Measurements from ENCODE around the gene ZNF343. TPM values are rescaled to one million over a fixed set of nuclear protein-coding genes. Genes with fewer than 3 reads are reported as not detected.

ZNF343 gene
- 10 to 100 TPM in 1 of 2 donors, 1 to 10 TPM in 1; 8.6 to 14.8 TPM for total RNA-seq
- polyA plus RNA-seq = 1 to 10 TPM; 4.9 to 5.6 TPM
- long read RNA-seq, donor 1, partial matches to known transcripts = 0 of 1 reads
- long read RNA-seq, donor 1, other reads (novel, unspliced or antisense) = 0 of 1 reads
- long read RNA-seq, donor 2, partial matches to known transcripts = 0 of 1 reads
- long read RNA-seq, donor 2, other reads (novel, unspliced or antisense) = 0 of 1 reads
- long read RNA-seq, donor 3 = 0 reads
- long read RNA-seq, donor 4, partial matches to known transcripts = 0 of 1 reads
- long read RNA-seq, donor 4, other reads (novel, unspliced or antisense) = 0 of 1 reads
- long read RNA-seq, donor 5, partial matches to known transcripts = 0 of 1 reads
- long read RNA-seq, donor 5, other reads (novel, unspliced or antisense) = 0 of 1 reads

- 1% methylated on average over 53 of the region's 53 CpGs for WGBS, 2 donors
- Histone ChIP-seq H3K36me3 (ENCODE audit: control insufficient read depth in 4 of 4, insufficient read depth in 4 of 4, low read length in 4 of 4) (peaks cover 0 to 1% (median 0%) of the 10 kb centered on the region in 4 donors), H3K27ac (ENCODE audit: low read depth in 1 of 2, low read length in 1 of 2) (peak within 1 kb of the TSS; percentile 79 to 96), H3K9me3 (ENCODE audit: control insufficient read depth in 4 of 4, insufficient read depth in 3 of 4, low read length in 3 of 4) (no peaks in the 10 kb centered on the region), H3K9ac (ENCODE audit: insufficient read depth in 1 of 2, low read length in 2 of 2) (peak within 1 kb of the TSS; percentile 60 to 87), H3K4me1 (ENCODE audit: control insufficient read depth in 5 of 5, insufficient read depth in 5 of 5, low read length in 5 of 5) (peaks cover 0 to 14% (median 5%) of the 10 kb centered on the region in 5 donors), H3K27me3 (ENCODE audit: control insufficient read depth in 3 of 3, insufficient read depth in 3 of 3, low read length in 2 of 3) (no peaks in the 10 kb centered on the region), H3K4me3 (peak within 1 kb of the TSS; percentile 90)
- DNase-seq (peak; percentile 88 to 92 (median 91)), ATAC-seq (ENCODE audit: insufficient read depth, low FRiP score) (peak; percentile 94)
- TF ChIP-seq, protein P1, sequence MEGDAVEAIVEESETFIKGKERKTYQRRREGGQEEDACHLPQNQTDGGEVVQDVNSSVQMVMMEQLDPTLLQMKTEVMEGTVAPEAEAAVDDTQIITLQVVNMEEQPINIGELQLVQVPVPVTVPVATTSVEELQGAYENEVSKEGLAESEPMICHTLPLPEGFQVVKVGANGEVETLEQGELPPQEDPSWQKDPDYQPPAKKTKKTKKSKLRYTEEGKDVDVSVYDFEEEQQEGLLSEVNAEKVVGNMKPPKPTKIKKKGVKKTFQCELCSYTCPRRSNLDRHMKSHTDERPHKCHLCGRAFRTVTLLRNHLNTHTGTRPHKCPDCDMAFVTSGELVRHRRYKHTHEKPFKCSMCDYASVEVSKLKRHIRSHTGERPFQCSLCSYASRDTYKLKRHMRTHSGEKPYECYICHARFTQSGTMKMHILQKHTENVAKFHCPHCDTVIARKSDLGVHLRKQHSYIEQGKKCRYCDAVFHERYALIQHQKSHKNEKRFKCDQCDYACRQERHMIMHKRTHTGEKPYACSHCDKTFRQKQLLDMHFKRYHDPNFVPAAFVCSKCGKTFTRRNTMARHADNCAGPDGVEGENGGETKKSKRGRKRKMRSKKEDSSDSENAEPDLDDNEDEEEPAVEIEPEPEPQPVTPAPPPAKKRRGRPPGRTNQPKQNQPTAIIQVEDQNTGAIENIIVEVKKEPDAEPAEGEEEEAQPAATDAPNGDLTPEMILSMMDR (IDR thresholded peaks at IDR 0.05; ENCODE audit: control extremely low read depth, extremely low read depth) = no peak
Observed at GRCh38 chr20:2508631-2509467, at the start of gene ZNF343. TSS of gene ZNF343 (minus strand) at chr20:2508915. CDS start at chr20:2493895, 15,020 bp downstream.

DNA sequence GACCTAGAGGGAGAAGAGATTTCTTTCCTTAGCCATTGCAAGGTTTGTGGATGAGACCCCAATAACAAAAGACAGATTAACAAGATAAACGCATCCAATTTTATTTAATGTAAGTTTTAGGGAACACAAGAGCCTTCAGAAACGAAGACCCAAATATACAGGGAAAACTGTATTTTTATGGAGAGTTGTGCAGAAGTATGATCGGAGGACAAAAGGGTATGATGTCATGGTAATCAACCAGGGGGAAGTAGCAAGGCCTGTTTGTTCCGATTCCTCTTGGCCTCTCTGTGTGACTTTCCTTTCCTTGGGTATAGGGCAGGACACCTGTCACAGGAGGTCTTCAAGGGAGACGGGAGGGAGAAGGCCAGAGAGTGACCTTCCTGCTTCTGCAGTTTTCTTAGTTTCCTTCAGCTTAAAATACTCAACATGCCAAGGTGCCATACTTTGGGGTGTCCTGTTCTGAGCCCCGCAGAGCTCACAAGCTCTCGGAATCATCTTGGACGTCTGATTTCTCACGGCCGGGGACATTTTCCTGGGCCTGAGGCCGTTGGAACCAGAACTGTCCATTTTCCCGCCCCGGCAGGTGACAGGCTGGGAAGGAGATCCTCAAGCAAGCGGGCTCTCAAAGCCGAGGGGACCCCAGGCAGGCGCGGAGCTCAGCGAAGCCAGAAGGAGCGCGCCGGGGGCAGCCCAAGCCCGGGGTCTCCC, 49.3 kb upstream of the ZNF343 start:
- ATAC-seq (ENCODE audit: insufficient read depth, low FRiP score) (no peak), DNase-seq (no peak)
- Histone ChIP-seq H3K9me3 (ENCODE audit: control insufficient read depth in 4 of 4, insufficient read depth in 3 of 4, low read length in 3 of 4) (no peaks in the 10 kb centered on the region), H3K27me3 (ENCODE audit: control insufficient read depth in 3 of 3, insufficient read depth in 3 of 3, low read length in 2 of 3) (peaks cover 13 to 55% (median 33%) of the 10 kb centered on the region in 3 donors), H3K4me1 (ENCODE audit: control insufficient read depth in 5 of 5, insufficient read depth in 5 of 5, low read length in 5 of 5) (peaks cover 0 to 9% (median 0%) of the 10 kb centered on the region in 5 donors), H3K27ac (ENCODE audit: low read depth in 1 of 2, low read length in 1 of 2) (no peak overlapping the region), H3K9ac (ENCODE audit: insufficient read depth in 1 of 2, low read length in 2 of 2) (no peak overlapping the region), H3K4me3 (no peak overlapping the region), H3K36me3 (ENCODE audit: control insufficient read depth in 4 of 4, insufficient read depth in 4 of 4, low read length in 4 of 4) (no peaks in the 10 kb centered on the region)
- TF ChIP-seq, protein P1 (IDR thresholded peaks at IDR 0.05; ENCODE audit: control extremely low read depth, extremely low read depth) = no peak
- WGBS, 2 donors = 24 to 29% methylated on average over 22 of the region's 22 CpGs

DNA sequence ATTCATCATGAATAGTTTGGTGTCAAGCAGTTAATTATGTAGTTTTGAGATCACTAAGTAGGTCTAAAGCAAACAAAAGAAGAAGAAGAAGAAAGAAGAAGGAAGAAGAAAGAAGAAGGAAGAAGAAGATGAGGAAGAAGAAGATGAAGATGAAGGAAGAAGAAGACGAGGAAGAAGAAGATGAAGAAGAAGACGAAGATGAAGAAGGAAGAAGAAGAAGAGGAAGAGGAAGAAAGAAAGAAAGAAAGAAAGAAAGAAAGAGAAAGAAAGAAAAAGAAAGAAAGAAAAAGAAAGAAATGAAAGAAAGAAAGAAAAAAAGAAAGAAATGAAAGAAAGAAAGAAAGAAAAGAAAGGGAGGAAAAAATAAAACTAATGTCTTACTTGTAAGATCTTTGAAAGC, 36.9 kb upstream of the ZNF343 start:
- TF ChIP-seq, protein P1 (IDR thresholded peaks at IDR 0.05; ENCODE audit: control extremely low read depth, extremely low read depth) = no peak
- Histone ChIP-seq H3K36me3 (ENCODE audit: control insufficient read depth in 4 of 4, insufficient read depth in 4 of 4, low read length in 4 of 4) (no peaks in the 10 kb centered on the region), H3K4me3 (no peak overlapping the region), H3K9me3 (ENCODE audit: control insufficient read depth in 4 of 4, insufficient read depth in 3 of 4, low read length in 3 of 4) (no peaks in the 10 kb centered on the region), H3K4me1 (ENCODE audit: control insufficient read depth in 5 of 5, insufficient read depth in 5 of 5, low read length in 5 of 5) (no peaks in the 10 kb centered on the region), H3K9ac (ENCODE audit: insufficient read depth in 1 of 2, low read length in 2 of 2) (no peak overlapping the region), H3K27me3 (ENCODE audit: control insufficient read depth in 3 of 3, insufficient read depth in 3 of 3, low read length in 2 of 3) (peaks cover 0 to 14% (median 3%) of the 10 kb centered on the region in 3 donors), H3K27ac (ENCODE audit: low read depth in 1 of 2, low read length in 1 of 2) (no peak overlapping the region)
- ATAC-seq (ENCODE audit: insufficient read depth, low FRiP score) (no peak), DNase-seq (no peak)
- WGBS, 2 donors = 49 to 73% methylated on average over 2 of the region's 2 CpGs
